Esophagus squamous epithelium (tissue), 4 donors: ENCODE results near the gene MRC2.

Experiments
- POLR2A ChIP-seq, 4 donors: fragments of 450-650 bp; IDR thresholded peaks; one replicate each; pipeline ENCODE4 v1.6.1; 2017; ENCODE audit warnings: antibody characterized with exemption in 4 of 4, mild to moderate bottlenecking in 4 of 4, moderate library complexity in 3 of 4
- TF ChIP-seq, protein P1 (sequence below), 6 experiments: fragments of 450-650 bp in 4 of 6; fragments of 200-600 bp in 2 of 6; sonication (generic) in 2 of 6; IDR thresholded peaks; one replicate each; pipeline ENCODE4 v1.5.1; 2016 to 2019; ENCODE audit warnings: antibody characterized with exemption in 6 of 6, mild to moderate bottlenecking in 4 of 6, moderate library complexity in 4 of 6

DNA sequence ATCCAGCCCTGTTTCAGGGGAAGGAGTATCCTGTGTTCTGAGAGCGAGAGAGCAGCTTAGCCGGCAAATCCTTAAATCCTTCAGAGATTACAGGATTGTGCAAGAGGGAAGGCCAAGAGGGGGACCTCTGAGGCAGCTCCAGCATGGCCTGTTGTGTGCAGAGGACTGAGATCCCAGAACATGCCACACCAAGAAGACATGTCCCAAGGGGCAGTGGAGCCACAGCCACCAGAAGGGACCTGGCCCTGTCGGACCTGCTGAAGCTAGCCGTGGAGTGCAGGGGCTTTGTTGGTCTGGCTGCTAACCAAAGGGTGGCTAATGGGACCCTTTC is 1.6 kb upstream of the MRC2 start:
- TF ChIP-seq, protein P1, sequence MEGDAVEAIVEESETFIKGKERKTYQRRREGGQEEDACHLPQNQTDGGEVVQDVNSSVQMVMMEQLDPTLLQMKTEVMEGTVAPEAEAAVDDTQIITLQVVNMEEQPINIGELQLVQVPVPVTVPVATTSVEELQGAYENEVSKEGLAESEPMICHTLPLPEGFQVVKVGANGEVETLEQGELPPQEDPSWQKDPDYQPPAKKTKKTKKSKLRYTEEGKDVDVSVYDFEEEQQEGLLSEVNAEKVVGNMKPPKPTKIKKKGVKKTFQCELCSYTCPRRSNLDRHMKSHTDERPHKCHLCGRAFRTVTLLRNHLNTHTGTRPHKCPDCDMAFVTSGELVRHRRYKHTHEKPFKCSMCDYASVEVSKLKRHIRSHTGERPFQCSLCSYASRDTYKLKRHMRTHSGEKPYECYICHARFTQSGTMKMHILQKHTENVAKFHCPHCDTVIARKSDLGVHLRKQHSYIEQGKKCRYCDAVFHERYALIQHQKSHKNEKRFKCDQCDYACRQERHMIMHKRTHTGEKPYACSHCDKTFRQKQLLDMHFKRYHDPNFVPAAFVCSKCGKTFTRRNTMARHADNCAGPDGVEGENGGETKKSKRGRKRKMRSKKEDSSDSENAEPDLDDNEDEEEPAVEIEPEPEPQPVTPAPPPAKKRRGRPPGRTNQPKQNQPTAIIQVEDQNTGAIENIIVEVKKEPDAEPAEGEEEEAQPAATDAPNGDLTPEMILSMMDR (IDR thresholded peaks at IDR 0.05) = no peak
- no peak for TF ChIP-seq POLR2A (IDR thresholded peaks at IDR 0.05)
